ENCODE data around the gene PTPRCAP.

DNA sequence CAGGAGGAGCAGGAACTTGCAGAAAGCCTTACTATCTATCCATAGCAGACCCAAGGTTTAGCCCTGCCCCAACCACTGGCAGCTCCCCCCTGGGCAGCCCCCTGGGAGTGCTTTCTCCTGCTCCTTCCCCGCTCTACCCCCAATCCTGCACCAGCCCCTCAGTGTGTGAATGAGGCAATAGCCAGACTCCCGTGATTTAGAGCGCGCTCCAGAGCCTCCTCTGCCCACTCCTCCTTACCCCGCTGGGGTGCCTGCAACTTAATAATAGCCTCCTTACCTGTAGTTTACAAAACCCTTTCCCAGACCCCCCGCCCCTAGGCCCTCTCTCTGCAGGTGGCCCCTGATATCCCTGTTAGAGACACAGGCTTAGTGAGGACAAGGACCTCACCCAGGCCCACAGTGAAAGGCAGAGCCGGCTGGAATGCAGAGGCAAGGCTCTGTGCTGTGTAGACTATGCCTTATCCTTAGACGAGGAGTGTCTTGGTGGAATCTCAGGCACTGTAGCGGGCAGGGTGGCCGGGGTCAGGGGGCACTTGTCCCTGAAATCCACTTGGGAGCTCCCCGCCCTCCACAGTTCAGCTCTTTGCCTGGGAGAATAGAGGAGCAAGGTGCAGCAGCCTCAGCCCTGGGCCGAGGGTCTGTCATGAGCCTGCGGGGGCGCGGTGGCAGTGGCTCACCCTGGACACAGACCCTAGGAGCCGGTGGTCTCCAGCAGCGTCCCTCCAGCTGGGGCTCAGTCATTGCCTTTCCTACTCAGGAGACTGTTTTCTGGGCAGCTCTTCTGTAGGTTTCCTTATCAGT lies 26.3 kb downstream of the PTPRCAP start:
- TF ChIP-seq CTCF (IDR thresholded peaks at IDR 0.05), result no peak
- no peak for TF ChIP-seq POLR2A (IDR thresholded peaks at IDR 0.05)
